Ishikawa (cell line): ENCODE measurements around the gene FOXJ3.
A peak's percentile ranks its signal among the peaks of the same experiment; 100 is the strongest.

Experiments
- CEBPB ChIP-seq: IDR thresholded peaks from 2 replicates; pipeline ENCODE4 v1.6.1; 2012
- CREB1 ChIP-seq: IDR thresholded peaks from 2 replicates; pipeline ENCODE4 v1.6.1; 2012; ENCODE audit warnings: low read depth
- EGR1 ChIP-seq: IDR thresholded peaks from 2 replicates; pipeline ENCODE4 v1.6.1; 2012
- EP300 ChIP-seq: IDR thresholded peaks from 2 replicates; pipeline ENCODE4 v1.6.1; 2012; ENCODE audit warnings: borderline replicate concordance
- FOXM1 ChIP-seq: IDR thresholded peaks from 2 replicates; pipeline ENCODE4 v1.6.1; 2012; ENCODE audit warnings: low read depth, borderline replicate concordance
- NFIC ChIP-seq: IDR thresholded peaks from 2 replicates; pipeline ENCODE4 v1.6.1; 2012
- RAD21 ChIP-seq: IDR thresholded peaks from 2 replicates; pipeline ENCODE4 v1.6.1; 2012; ENCODE audit warnings: low read depth
- TAF1 ChIP-seq: IDR thresholded peaks from 2 replicates; pipeline ENCODE4 v1.6.1; 2012; ENCODE audit warnings: low read depth, mild to moderate bottlenecking
- TCF12 ChIP-seq: IDR thresholded peaks from 2 replicates; pipeline ENCODE4 v1.6.1; 2012; ENCODE audit warnings: low read depth
- TEAD4 ChIP-seq: IDR thresholded peaks from 2 replicates; pipeline ENCODE4 v1.6.1; 2012
- YY1 ChIP-seq: IDR thresholded peaks from 2 replicates; pipeline ENCODE4 v1.6.1; 2012; ENCODE audit warnings: low read depth
- ZBTB7A ChIP-seq: IDR thresholded peaks from 2 replicates; pipeline ENCODE4 v1.6.1; 2012; ENCODE audit warnings: low read depth
- TF ChIP-seq, protein P1 (sequence below): IDR thresholded peaks from 2 replicates; pipeline ENCODE4 v1.6.1; 2012
- TF ChIP-seq, protein P2 (sequence below): IDR thresholded peaks from 2 replicates; pipeline ENCODE4 v1.6.1; 2012
- TF ChIP-seq, protein P3 (sequence below): IDR thresholded peaks from 2 replicates; pipeline ENCODE4 v1.6.1; 2012; ENCODE audit warnings: low read depth, mild to moderate bottlenecking

The FOXJ3 gene

DNA sequence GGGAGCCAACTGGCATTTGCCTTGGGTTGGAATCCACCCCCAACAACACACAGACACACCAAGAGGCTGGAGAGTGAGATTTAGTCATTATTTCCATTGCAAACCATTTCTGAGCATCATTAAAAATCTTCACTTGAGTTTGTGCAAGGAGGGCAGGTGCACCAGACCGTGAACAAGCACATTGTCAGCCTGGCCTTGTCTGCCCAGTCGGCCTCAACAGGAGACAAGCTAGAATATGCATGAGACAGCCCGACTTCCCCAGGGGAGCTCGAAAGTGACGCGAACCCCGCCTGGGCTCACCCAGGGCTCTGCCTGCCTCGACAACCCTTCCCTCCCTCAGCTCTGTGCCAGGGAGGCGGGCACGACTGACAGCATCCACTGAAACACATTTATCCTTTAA lies 197.3 kb downstream of the FOXJ3 start:
- TF ChIP-seq ZBTB7A (no peak), CEBPB (peak; percentile 42), FOXM1 (no peak), TCF12 (no peak), TEAD4 (no peak), RAD21 (no peak), YY1 (no peak), TAF1 (no peak), EGR1 (no peak), NFIC (peak; percentile 46), EP300 (peak; percentile 78), CREB1 (no peak)
- TF ChIP-seq, protein P1, sequence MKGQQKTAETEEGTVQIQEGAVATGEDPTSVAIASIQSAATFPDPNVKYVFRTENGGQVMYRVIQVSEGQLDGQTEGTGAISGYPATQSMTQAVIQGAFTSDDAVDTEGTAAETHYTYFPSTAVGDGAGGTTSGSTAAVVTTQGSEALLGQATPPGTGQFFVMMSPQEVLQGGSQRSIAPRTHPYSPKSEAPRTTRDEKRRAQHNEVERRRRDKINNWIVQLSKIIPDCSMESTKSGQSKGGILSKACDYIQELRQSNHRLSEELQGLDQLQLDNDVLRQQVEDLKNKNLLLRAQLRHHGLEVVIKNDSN = no peak
- TF ChIP-seq, protein P2, sequence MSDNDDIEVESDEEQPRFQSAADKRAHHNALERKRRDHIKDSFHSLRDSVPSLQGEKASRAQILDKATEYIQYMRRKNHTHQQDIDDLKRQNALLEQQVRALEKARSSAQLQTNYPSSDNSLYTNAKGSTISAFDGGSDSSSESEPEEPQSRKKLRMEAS = peak; percentile 35; the same call in 1 of the 2 replicates
- TF ChIP-seq, protein P3, sequence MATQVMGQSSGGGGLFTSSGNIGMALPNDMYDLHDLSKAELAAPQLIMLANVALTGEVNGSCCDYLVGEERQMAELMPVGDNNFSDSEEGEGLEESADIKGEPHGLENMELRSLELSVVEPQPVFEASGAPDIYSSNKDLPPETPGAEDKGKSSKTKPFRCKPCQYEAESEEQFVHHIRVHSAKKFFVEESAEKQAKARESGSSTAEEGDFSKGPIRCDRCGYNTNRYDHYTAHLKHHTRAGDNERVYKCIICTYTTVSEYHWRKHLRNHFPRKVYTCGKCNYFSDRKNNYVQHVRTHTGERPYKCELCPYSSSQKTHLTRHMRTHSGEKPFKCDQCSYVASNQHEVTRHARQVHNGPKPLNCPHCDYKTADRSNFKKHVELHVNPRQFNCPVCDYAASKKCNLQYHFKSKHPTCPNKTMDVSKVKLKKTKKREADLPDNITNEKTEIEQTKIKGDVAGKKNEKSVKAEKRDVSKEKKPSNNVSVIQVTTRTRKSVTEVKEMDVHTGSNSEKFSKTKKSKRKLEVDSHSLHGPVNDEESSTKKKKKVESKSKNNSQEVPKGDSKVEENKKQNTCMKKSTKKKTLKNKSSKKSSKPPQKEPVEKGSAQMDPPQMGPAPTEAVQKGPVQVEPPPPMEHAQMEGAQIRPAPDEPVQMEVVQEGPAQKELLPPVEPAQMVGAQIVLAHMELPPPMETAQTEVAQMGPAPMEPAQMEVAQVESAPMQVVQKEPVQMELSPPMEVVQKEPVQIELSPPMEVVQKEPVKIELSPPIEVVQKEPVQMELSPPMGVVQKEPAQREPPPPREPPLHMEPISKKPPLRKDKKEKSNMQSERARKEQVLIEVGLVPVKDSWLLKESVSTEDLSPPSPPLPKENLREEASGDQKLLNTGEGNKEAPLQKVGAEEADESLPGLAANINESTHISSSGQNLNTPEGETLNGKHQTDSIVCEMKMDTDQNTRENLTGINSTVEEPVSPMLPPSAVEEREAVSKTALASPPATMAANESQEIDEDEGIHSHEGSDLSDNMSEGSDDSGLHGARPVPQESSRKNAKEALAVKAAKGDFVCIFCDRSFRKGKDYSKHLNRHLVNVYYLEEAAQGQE = no peak

DNA sequence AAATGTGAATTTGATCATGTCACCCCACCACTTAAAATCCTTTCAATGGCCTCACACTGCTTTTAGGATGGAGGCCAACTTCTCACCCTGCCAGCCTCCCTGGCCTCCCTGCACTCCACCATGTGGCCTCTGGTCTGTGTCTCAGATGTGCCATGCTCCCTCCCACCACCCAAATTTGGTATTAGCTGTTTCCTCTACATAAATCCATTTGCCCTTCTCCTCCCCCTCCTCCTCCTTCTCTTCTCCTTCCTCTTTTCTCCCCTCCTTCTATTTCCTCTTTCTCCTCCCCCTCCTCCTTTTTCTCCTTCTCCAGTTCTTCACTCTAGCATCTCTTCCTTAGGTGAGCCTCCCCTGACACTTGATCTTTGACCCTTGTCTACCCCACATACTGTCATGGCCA lies 198.6 kb downstream of the FOXJ3 start:
- TF ChIP-seq FOXM1 (no peak), YY1 (no peak), TCF12 (no peak), RAD21 (no peak), TAF1 (no peak), EP300 (no peak), TEAD4 (no peak), ZBTB7A (no peak), EGR1 (no peak), CEBPB (no peak), NFIC (no peak), CREB1 (no peak)
- TF ChIP-seq, protein P2 = no peak
- TF ChIP-seq, protein P3 = no peak
- TF ChIP-seq, protein P1 = no peak

DNA sequence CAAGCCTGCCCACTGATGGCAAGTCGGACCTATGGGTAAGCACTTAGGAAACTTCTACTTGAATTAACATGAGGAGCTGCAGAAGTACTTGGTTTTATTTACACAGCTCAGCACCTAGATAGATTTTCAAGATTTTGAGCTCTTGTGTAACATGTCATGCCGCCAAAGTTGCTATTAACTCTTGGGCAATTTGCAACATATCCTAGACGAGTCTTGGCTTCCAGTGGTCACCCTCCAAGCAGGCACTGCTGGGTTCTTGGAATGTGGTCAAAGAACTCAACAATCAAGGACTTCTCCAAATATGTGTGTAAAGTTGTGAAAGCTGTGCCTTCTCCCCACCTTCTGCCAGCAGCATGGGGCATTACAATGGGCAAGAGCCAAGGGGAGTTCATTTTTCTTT lies 199.6 kb downstream of the FOXJ3 start:
- TF ChIP-seq CEBPB (peak; percentile 91), RAD21 (no peak), CREB1 (no peak), YY1 (no peak), NFIC (peak; percentile 64), ZBTB7A (no peak), TCF12 (no peak), TEAD4 (peak; percentile 39; the same call in 1 of the 2 replicates), EP300 (peak; percentile 65; the same call in 1 of the 2 replicates), EGR1 (no peak), FOXM1 (no peak), TAF1 (no peak)
- TF ChIP-seq, protein P3 = no peak
- TF ChIP-seq, protein P2 = no peak
- TF ChIP-seq, protein P1 = no peak
